H1 (cell line): ENCODE measurements around the gene ARHGAP22.

ENCODE experiments used
- ASH2L ChIP-seq: fragments of 200-600, 300-600 bp; sonication (generic); IDR thresholded peaks from one replicate; pipeline ENCODE4 v1.7.1; 2017; ENCODE audit warnings: low read length
- EP300 ChIP-seq, 2 experiments: IDR thresholded peaks; 1 replicate in 1 of 2; 2 replicates in 1 of 2; pipeline ENCODE4 v1.6.1; 2011 to 2012; ENCODE audit warnings: low read depth in 2 of 2, low read length in 2 of 2, mild to moderate bottlenecking in 2 of 2, borderline replicate concordance in 1 of 2, inconsistent platforms in 1 of 2, moderate library complexity in 1 of 2
- HDAC6 ChIP-seq: IDR thresholded peaks from one replicate; pipeline ENCODE4 v1.7.1; 2012; ENCODE audit warnings: low read depth, mild to moderate bottlenecking, inconsistent platforms, low read length, moderate library complexity
- POU5F1 ChIP-seq: IDR thresholded peaks from 2 replicates; pipeline ENCODE4 v1.6.1; 2011; ENCODE audit warnings: low read depth, mild to moderate bottlenecking, low read length, moderate library complexity
- TAF1 ChIP-seq: IDR thresholded peaks from 2 replicates; pipeline ENCODE4 v1.6.1; 2011; ENCODE audit warnings: mild to moderate bottlenecking, low read depth, low read length
- TF ChIP-seq, protein P1 (sequence below), 3 experiments: IDR thresholded peaks; 1 replicate in 2 of 3; 2 replicates in 1 of 3; pipeline versions ENCODE4 v1.5.1 to v1.6.1; 2011; ENCODE audit warnings: low read length in 3 of 3, mild to moderate bottlenecking in 3 of 3, inconsistent platforms in 2 of 3, low read depth in 1 of 3, moderate library complexity in 1 of 3; ENCODE audit not compliant: insufficient read depth in 1 of 3; ENCODE audit errors: control extremely low read depth in 1 of 3

DNA sequence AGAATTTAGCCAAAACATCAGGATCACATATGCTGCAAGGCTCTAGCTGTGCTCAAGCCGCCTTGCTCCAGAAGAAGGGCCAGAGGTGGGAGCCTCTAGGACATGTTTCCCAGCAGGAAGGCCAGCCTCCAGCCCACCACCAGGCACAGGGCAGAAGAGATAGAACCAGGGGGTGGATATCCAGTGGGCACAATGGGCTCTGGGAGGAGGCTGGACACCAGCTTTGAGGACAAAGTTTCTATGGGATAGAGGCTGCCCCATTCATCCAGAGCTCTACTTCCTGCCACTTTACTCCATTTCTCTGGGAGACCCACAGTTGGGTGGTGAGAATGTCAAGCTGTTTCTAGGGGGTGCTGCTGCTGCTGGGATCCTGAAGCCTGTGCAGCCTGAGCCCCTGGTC, 77.1 kb downstream of the ARHGAP22 start:
- TF ChIP-seq POU5F1 (no peak), EP300 (IDR thresholded peaks at IDR 0.05; ENCODE audit: borderline replicate concordance in 1 of 2, low read depth in 2 of 2, low read length in 2 of 2) (no peak), ASH2L (no peak), TAF1 (no peak), HDAC6 (no peak)
- TF ChIP-seq, protein P1, sequence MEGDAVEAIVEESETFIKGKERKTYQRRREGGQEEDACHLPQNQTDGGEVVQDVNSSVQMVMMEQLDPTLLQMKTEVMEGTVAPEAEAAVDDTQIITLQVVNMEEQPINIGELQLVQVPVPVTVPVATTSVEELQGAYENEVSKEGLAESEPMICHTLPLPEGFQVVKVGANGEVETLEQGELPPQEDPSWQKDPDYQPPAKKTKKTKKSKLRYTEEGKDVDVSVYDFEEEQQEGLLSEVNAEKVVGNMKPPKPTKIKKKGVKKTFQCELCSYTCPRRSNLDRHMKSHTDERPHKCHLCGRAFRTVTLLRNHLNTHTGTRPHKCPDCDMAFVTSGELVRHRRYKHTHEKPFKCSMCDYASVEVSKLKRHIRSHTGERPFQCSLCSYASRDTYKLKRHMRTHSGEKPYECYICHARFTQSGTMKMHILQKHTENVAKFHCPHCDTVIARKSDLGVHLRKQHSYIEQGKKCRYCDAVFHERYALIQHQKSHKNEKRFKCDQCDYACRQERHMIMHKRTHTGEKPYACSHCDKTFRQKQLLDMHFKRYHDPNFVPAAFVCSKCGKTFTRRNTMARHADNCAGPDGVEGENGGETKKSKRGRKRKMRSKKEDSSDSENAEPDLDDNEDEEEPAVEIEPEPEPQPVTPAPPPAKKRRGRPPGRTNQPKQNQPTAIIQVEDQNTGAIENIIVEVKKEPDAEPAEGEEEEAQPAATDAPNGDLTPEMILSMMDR (IDR thresholded peaks at IDR 0.05; ENCODE audit: control extremely low read depth in 1 of 3, insufficient read depth in 1 of 3, low read depth in 1 of 3, low read length in 3 of 3) = no peak
